Trophoblast cell (in vitro differentiated cells and primary cell): Measurements from ENCODE around the gene TMEM89. TPM values are rescaled to one million over a fixed set of nuclear protein-coding genes. Genes with fewer than 3 reads are reported as not detected.

ENCODE experiments used
- DNase-seq, 2 donors: peaks; one replicate each; pipeline ENCODE4 v3.0.0-alpha.2; 2016
- H2AFZ ChIP-seq: 2 replicates; pipeline ENCODE4 v1.6.1; 2013; ENCODE audit warnings: low read length, moderate library complexity, mild to moderate bottlenecking; ENCODE audit not compliant: insufficient read depth, poor library complexity
- H2AK5ac ChIP-seq: 2 replicates; pipeline ENCODE4 v1.6.1; 2013; ENCODE audit warnings: mild to moderate bottlenecking, low read length
- H2BK120ac ChIP-seq: 2 replicates; pipeline ENCODE4 v1.6.1; 2013; ENCODE audit warnings: low read length, mild to moderate bottlenecking, moderate library complexity; ENCODE audit not compliant: insufficient read depth, poor library complexity
- H2BK12ac ChIP-seq: 2 replicates; pipeline ENCODE4 v1.6.1; 2013; ENCODE audit warnings: mild to moderate bottlenecking, low read length, moderate library complexity
- H2BK5ac ChIP-seq: 2 replicates; pipeline ENCODE4 v1.6.1; 2013; ENCODE audit warnings: low read length, low read depth, moderate library complexity, mild to moderate bottlenecking; ENCODE audit not compliant: poor library complexity
- H3K14ac ChIP-seq: 2 replicates; pipeline ENCODE4 v1.6.1; 2013; ENCODE audit warnings: mild to moderate bottlenecking, low read length
- H3K18ac ChIP-seq: 2 replicates; pipeline ENCODE4 v1.6.1; 2013; ENCODE audit warnings: mild to moderate bottlenecking, low read length
- H3K23ac ChIP-seq: 2 replicates; pipeline ENCODE4 v1.6.1; 2013; ENCODE audit warnings: low read length
- H3K27ac ChIP-seq: 2 replicates; pipeline ENCODE4 v1.5.1; 2013; ENCODE audit warnings: low read depth, mild to moderate bottlenecking, inconsistent platforms, low read length, moderate library complexity
- H3K27me3 ChIP-seq: 2 replicates; pipeline ENCODE4 v1.6.1; 2013; ENCODE audit warnings: inconsistent platforms, mild to moderate bottlenecking, low read length, moderate library complexity; ENCODE audit not compliant: insufficient read depth
- H3K36me3 ChIP-seq, 2 experiments: 1 replicate in 1 of 2; 2 replicates in 1 of 2; pipeline ENCODE4 v1.6.1; 2013; ENCODE audit warnings: low read length in 2 of 2, mild to moderate bottlenecking in 2 of 2, moderate library complexity in 1 of 2; ENCODE audit not compliant: insufficient read depth in 2 of 2, control insufficient read depth in 1 of 2
- H3K4ac ChIP-seq: 2 replicates; pipeline ENCODE4 v1.6.1; 2013; ENCODE audit warnings: low read depth, mild to moderate bottlenecking, low read length, moderate library complexity
- H3K4me1 ChIP-seq, 2 experiments: 1 replicate in 1 of 2; 2 replicates in 1 of 2; pipeline ENCODE4 v1.6.1; 2013; ENCODE audit warnings: low read length in 2 of 2, mild to moderate bottlenecking in 2 of 2, moderate library complexity in 1 of 2; ENCODE audit not compliant: insufficient read depth in 2 of 2, control insufficient read depth in 1 of 2
- H3K4me2 ChIP-seq: 2 replicates; pipeline ENCODE4 v1.6.1; 2013; ENCODE audit warnings: inconsistent platforms, mild to moderate bottlenecking, low read length, moderate library complexity
- H3K4me3 ChIP-seq: 2 replicates; pipeline ENCODE4 v1.5.1; 2013; ENCODE audit warnings: mild to moderate bottlenecking, low read depth, low read length, inconsistent platforms
- H3K79me1 ChIP-seq: one replicate; pipeline ENCODE4 v1.6.1; 2013; ENCODE audit warnings: low read length
- H3K79me2 ChIP-seq: 2 replicates; pipeline ENCODE4 v1.6.1; 2013; ENCODE audit warnings: low read length, mild to moderate bottlenecking; ENCODE audit not compliant: control insufficient read depth, insufficient read depth, poor library complexity
- H3K9ac ChIP-seq: 2 replicates; pipeline ENCODE4 v1.6.1; 2013; ENCODE audit warnings: mild to moderate bottlenecking, low read length
- H3K9me3 ChIP-seq: 2 replicates; pipeline ENCODE4 v1.6.1; 2013; ENCODE audit warnings: low read depth, mild to moderate bottlenecking, control low read depth, inconsistent platforms, low read length; ENCODE audit not compliant: insufficient read depth
- H4K12ac ChIP-seq: 2 replicates; pipeline ENCODE4 v1.6.1; 2013; ENCODE audit warnings: low read depth, mild to moderate bottlenecking, low read length, moderate library complexity
- H4K8ac ChIP-seq: 2 replicates; pipeline ENCODE4 v1.6.1; 2013; ENCODE audit warnings: low read depth, mild to moderate bottlenecking, low read length, moderate library complexity
- H4K91ac ChIP-seq: one replicate; pipeline ENCODE4 v1.6.1; 2013; ENCODE audit warnings: low read depth, mild to moderate bottlenecking, low read length, moderate library complexity
- WGBS: extraction: QIAGEN DNeasy Blood & Tissue Kit; methylation state at CpG from one replicate; pipeline ENCODE4 v1.1.7; 2013; ENCODE audit warnings: missing lambda C conversion rate; ENCODE audit not compliant: insufficient read length, insufficient coverage; ENCODE audit errors: extremely low coverage; 5-methylcytosine and 5-hydroxymethylcytosine counted together
- polyA plus RNA-seq: library from polyadenylated mRNA; stranded (reverse); fragments of 200-250 nt; gene quantifications from 2 replicates; pipeline ENCODE4 v1.2.3, GENCODE V29; 2013

Gene TMEM89
- polyA plus RNA-seq, result not detected in 2 replicates

- H3K79me2 ChIP-seq, result no peaks in the 10 kb centered on the region
- H4K91ac ChIP-seq, result no peak within 1 kb of the TSS
- H3K27me3 ChIP-seq, result no peaks in the 10 kb centered on the region
- H3K9ac ChIP-seq, result no peak within 1 kb of the TSS
- no CpG with 5 or more reads among the region's 19 CpGs for WGBS
- H3K23ac ChIP-seq, result no peak within 1 kb of the TSS
- no peak within 1 kb of the TSS for H3K27ac ChIP-seq
- no peak within 1 kb of the TSS for H3K4me3 ChIP-seq
- H3K9me3 ChIP-seq, result peaks cover 17% of the 10 kb centered on the region
- no peak within 1 kb of the TSS for H3K14ac ChIP-seq
- no peak within 1 kb of the TSS for H4K12ac ChIP-seq
- peaks cover 22% of the 10 kb centered on the region in 2 experiments for H3K36me3 ChIP-seq
- no peak within 1 kb of the TSS for H4K8ac ChIP-seq
- no peak for DNase-seq
- no peak within 1 kb of the TSS for H2BK5ac ChIP-seq
- no peak within 1 kb of the TSS for H3K4ac ChIP-seq
- no peak within 1 kb of the TSS for H3K4me2 ChIP-seq
- no peaks in the 10 kb centered on the region for H3K79me1 ChIP-seq
- H2BK120ac ChIP-seq, result no peak within 1 kb of the TSS
- no peaks in the 10 kb centered on the region for H3K4me1 ChIP-seq
- H2AFZ ChIP-seq, result no peak within 1 kb of the TSS
- H3K18ac ChIP-seq, result no peak within 1 kb of the TSS
- H2AK5ac ChIP-seq, result no peak within 1 kb of the TSS
- no peak within 1 kb of the TSS for H2BK12ac ChIP-seq
These were observed at the start of gene TMEM89 for GRCh38 chr3:48621461-48621869. TMEM89 (minus strand) TSS chr3:48621769; CDS start chr3:48621756, 13 bp downstream.

GRCh38 chr3:48664929-48665328, 43.4 kb upstream of the TMEM89 start:
- no peak overlapping the region for H4K8ac ChIP-seq
- H3K23ac ChIP-seq, result no peak overlapping the region

GRCh38 chr3:48664313-48664644, 42.7 kb upstream of the TMEM89 start:
- Histone ChIP-seq H2BK120ac (no peak overlapping the region), H3K27ac (no peak overlapping the region), H3K18ac (no peak overlapping the region), H3K14ac (no peak overlapping the region), H3K4ac (no peak overlapping the region), H2BK12ac (no peak overlapping the region), H3K4me2 (no peak overlapping the region), H3K36me3 (no peaks in the 10 kb centered on the region), H3K9me3 (peaks cover 16% of the 10 kb centered on the region), H3K4me3 (no peak overlapping the region), H4K12ac (no peak overlapping the region), H3K79me2 (no peaks in the 10 kb centered on the region), H4K91ac (no peak overlapping the region), H3K4me1 (peaks cover 10 to 14% of the 10 kb centered on the region in 2 experiments), H2AFZ (no peak overlapping the region), H4K8ac (no peak overlapping the region), H3K23ac (no peak overlapping the region), H3K9ac (no peak overlapping the region), H3K79me1 (peaks cover 9% of the 10 kb centered on the region), H3K27me3 (no peaks in the 10 kb centered on the region), H2AK5ac (no peak overlapping the region), H2BK5ac (no peak overlapping the region)
- WGBS, result no CpG with 5 or more reads among the region's 11 CpGs
- DNase-seq, result no peak

More at GRCh38 chr3:48664929-48665328, 43.4 kb upstream of the TMEM89 start:
- Histone ChIP-seq H3K9ac (no peak overlapping the region), H3K79me1 (peaks cover 9% of the 10 kb centered on the region), H3K27me3 (no peaks in the 10 kb centered on the region), H2AK5ac (no peak overlapping the region), H4K91ac (no peak overlapping the region), H3K27ac (no peak overlapping the region), H2BK12ac (no peak overlapping the region), H3K9me3 (peaks cover 14% of the 10 kb centered on the region), H2AFZ (no peak overlapping the region), H3K14ac (no peak overlapping the region), H3K4me2 (no peak overlapping the region), H4K12ac (no peak overlapping the region), H3K18ac (no peak overlapping the region), H3K4me1 (peaks cover 10 to 14% of the 10 kb centered on the region in 2 experiments), H3K4ac (no peak overlapping the region), H3K4me3 (no peak overlapping the region), H2BK5ac (no peak overlapping the region), H2BK120ac (no peak overlapping the region), H3K79me2 (no peaks in the 10 kb centered on the region), H3K36me3 (no peaks in the 10 kb centered on the region)
- DNase-seq, result no peak
- WGBS, result no CpG with 5 or more reads among the region's 4 CpGs

GRCh38 chr3:48663489-48664312, 42.1 kb upstream of the TMEM89 start:
- Histone ChIP-seq H3K27ac (peak overlapping the region; percentile 89), H3K9me3 (peaks cover 21% of the 10 kb centered on the region), H3K4me1 (peaks cover 10 to 14% of the 10 kb centered on the region in 2 experiments), H4K8ac (peak overlapping the region; percentile 88), H4K12ac (peak overlapping the region; percentile 75), H2AK5ac (peak overlapping the region; percentile 38), H2BK5ac (peak overlapping the region; percentile 90), H3K18ac (peak overlapping the region; percentile 78), H3K14ac (peak overlapping the region; percentile 81), H4K91ac (peak overlapping the region; percentile 85), H3K79me1 (peaks cover 9% of the 10 kb centered on the region), H3K4me3 (peak overlapping the region; percentile 71), H2BK12ac (peak overlapping the region; percentile 25), H3K23ac (no peak overlapping the region), H3K27me3 (no peaks in the 10 kb centered on the region), H2AFZ (peak overlapping the region; percentile 71), H3K36me3 (no peaks in the 10 kb centered on the region), H3K9ac (peak overlapping the region; percentile 36), H3K79me2 (no peaks in the 10 kb centered on the region), H3K4me2 (peak overlapping the region; percentile 63), H3K4ac (peak overlapping the region; percentile 45), H2BK120ac (peak overlapping the region; percentile 70)
- DNase-seq, result peak; percentile 99
- no CpG with 5 or more reads among the region's 66 CpGs for WGBS
